HG02885 (cell line): Measurements from ENCODE around the gene OXTR.
"Not testable (repeated sequence)": the region's sequence is repeated elsewhere in the genome, so short reads cannot be mapped to it uniquely, and the experiment has no call there.

Source experiments
- ATAC-seq: cut with Tn5 transposase; IDR thresholded peaks from one replicate; pipeline ENCODE4 v1.9.1; 2021; ENCODE audit warnings: mild to moderate bottlenecking; ENCODE audit not compliant: unreplicated experiment, poor library complexity

Gene OXTR

DNA sequence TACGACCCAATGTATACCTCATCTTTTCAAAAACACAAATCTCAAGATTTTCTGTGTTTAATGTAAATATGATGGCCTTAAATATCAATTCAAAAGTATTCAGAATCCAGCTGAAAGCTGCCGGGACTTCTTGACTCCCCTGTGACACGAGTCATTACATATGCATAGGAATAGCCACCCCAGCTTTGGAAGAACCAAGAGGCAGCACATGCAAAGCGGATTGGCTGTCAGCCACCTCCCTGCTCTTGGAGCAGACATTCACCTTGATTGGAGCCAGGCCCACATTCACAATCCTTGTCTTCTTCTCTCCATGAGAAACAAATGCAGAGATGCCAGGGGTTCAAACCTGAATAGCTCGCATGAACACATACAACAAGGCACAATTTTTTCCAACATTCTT, 46.6 kb downstream of the OXTR start:
- ATAC-seq = no peak

- ATAC-seq = not testable (repeated sequence)
Observed at GRCh38 chr3:8715757-8716156, 53.7 kb downstream of the OXTR start.

- peak; percentile 84 for ATAC-seq
Observed at GRCh38 chr3:8713901-8714759, 55.3 kb downstream of the OXTR start.

DNA sequence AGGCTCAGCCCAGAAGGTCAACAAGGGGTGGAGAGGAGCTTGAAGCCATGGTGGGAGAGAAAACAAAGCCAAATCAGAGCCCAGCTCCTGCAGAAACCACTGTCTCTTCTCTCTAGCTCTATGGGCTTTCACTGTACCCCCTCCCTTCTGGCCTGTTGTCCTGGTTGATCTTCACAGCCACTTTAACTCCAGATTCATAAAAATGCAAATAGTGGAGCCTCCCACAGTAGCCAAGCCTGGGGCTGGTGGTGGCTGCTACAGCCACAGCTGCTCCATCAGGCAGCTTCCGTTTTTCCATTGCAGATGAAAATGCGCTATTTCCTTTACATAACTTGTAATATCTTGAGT, 56.5 kb downstream of the OXTR start:
- ATAC-seq = no peak

DNA sequence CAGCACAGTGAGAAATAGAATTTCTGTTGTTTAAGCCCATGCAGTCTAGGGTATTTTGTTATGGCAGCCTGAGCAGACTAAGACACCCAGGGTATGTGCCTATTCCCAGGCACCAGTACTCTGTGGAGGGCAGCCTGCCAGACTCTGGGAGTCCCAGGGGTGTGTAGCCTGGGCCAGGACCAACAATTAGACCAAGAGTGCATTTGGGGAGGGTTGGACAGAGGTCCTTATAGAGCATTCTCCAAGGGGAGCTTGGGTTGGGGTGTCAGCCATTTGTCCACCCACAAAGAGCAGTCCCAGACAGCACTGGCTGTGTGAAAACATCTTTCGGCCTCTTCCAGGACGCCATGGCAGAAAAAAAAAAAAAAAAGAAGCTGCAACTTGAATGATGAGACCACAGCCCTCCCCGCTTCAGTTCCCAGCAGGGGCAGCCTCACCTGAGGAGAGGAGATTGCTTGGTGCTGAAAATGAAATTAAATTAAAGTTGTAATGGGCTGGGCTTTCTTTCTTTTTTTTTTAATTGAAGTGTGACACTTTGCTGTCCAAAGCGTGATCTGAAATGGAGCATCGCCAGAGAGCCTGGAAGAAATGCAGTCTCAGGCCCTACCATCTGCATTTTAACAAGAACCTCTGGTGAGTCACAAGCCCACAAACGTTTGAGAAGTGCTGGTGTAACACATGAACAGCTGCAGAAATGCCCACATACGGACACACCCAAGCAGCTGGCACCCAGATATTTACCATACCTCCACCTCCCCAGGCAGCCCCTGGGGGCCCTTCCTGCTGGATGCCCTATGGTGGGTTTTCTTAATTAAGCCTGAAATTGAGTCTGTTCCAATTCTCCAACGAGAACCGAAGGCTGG, 57.1 kb downstream of the OXTR start:
- ATAC-seq = no peak

DNA sequence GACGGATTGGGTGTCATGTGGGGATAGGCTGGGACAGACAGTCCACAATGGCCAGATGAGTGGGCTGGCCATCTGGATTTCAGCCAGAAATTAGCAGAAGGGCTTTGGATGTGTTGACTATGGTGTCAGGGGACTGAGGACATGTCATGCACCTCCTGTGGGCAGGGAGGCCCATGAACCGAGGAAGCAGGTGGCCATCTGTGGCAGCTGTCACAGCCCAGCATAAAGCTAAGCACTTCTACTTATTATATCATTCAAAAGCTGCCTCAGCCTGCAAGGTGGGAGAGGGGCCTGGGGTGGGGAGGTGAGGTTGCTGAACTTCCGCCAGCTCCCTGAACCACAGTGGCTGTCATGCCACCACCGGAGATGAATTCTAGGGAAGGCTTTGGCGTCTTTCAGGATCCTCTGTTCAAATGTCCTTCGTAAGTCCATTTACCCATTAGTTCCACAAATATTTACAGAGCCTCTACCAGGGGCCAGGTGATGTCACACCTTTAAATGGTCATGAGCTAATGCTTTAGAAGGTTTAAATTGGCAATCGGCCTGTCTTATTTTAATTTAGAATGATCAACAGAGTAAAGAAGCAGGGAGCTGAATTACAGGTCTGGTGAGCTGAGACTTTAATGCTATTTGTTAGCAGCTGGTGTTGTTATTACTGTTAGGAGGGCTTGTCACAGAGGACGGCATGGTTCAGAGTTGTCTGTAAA, 59.5 kb downstream of the OXTR start:
- ATAC-seq = no peak

DNA sequence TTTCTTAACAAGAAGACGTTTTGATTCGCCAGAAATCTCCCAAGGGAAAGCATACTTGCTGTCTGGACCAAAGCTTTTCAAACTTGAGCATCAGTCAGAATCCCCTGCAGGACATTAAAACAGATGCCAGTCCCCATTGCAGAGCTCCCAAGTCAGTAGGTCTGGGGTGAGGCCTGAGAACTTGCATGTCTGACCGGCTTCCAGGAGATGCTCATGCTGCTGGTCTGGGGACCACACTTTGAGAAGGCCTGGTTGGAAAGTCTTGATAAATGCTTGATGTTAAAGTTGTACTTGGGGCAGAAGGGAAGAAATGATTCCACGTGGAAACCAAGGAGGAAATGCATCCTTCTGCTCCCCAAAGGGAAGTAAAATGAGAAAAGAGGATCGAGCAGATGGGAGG, 60.1 kb downstream of the OXTR start:
- no peak for ATAC-seq

DNA sequence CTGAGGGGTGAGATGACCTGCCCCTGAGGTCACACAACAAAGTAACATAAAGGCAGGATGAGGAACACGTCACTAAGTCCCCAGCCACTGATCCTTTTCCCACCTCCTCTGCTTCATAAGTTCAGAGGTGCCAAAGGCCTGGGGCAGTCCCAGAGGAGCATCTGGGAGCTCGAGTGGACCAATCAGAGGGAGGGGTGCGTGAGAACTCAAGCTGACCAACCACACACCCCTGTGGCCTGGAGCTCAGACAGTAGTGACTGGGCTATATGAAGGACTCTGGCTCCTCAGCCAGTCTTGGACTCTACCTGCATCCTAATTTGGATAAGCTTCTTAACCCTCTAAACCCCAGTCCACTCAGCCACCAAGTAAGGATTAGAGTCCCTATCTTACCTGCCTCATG, 63.8 kb downstream of the OXTR start:
- ATAC-seq = no peak

GRCh38 chr3:8702560-8702959, 66.9 kb downstream of the OXTR start:
- no peak for ATAC-seq
